GM23248 (cell line): Measurements from ENCODE around the gene CD47. TPM values are rescaled to one million over a fixed set of nuclear protein-coding genes. Genes with fewer than 3 reads are reported as not detected.

Source experiments
- DNase-seq: peaks from one replicate; pipeline ENCODE4 v3.0.0-alpha.2; 2015
- H2AFZ ChIP-seq: fragments of 200-600 bp; sonication (generic); 2 replicates; pipeline ENCODE4 v1.6.1; 2016; ENCODE audit warnings: antibody characterized with exemption
- H3F3A ChIP-seq: fragments of 200-600 bp; sonication (generic); 2 replicates; pipeline ENCODE4 v1.6.1; 2016; ENCODE audit warnings: mild to moderate bottlenecking, antibody characterized with exemption, mixed run types; ENCODE audit not compliant: insufficient read depth
- H3K27ac ChIP-seq: fragments of 200-600 bp; sonication (generic); 2 replicates; pipeline ENCODE4 v1.5.1; 2016; ENCODE audit warnings: mild to moderate bottlenecking
- H3K27me3 ChIP-seq: fragments of 200-600 bp; sonication (generic); replicated peaks from 2 replicates; pipeline ENCODE4 v1.6.1; 2016; ENCODE audit warnings: mild to moderate bottlenecking; ENCODE audit not compliant: insufficient read depth
- H3K36me3 ChIP-seq: fragments of 200-600 bp; sonication (generic); 2 replicates; pipeline ENCODE4 v1.6.1; 2016; ENCODE audit warnings: low read depth, mild to moderate bottlenecking
- H3K4me1 ChIP-seq: fragments of 200-600 bp; sonication (generic); 2 replicates; pipeline ENCODE4 v1.6.1; 2016; ENCODE audit warnings: mild to moderate bottlenecking; ENCODE audit not compliant: insufficient read depth
- H3K4me2 ChIP-seq: fragments of 200-600 bp; sonication (generic); one replicate; pipeline ENCODE4 v1.6.1; 2016; ENCODE audit warnings: mild to moderate bottlenecking; ENCODE audit not compliant: unreplicated experiment
- H3K4me3 ChIP-seq: fragments of 200-600 bp; sonication (generic); 2 replicates; pipeline ENCODE4 v1.5.1; 2016; ENCODE audit warnings: mild to moderate bottlenecking
- H3K79me2 ChIP-seq: fragments of 200-600 bp; sonication (generic); 2 replicates; pipeline ENCODE4 v1.6.1; 2016; ENCODE audit warnings: mild to moderate bottlenecking; ENCODE audit not compliant: insufficient read depth
- H3K9ac ChIP-seq: fragments of 200-600 bp; sonication (generic); 2 replicates; pipeline ENCODE4 v1.6.1; 2016; ENCODE audit warnings: mild to moderate bottlenecking
- H3K9me2 ChIP-seq: fragments of 200-600 bp; sonication (generic); 2 replicates; pipeline ENCODE4 v1.6.1; 2016; ENCODE audit warnings: mixed run types, mild to moderate bottlenecking, moderate library complexity; ENCODE audit not compliant: insufficient read depth
- H3K9me3 ChIP-seq: fragments of 200-600 bp; sonication (generic); one replicate; pipeline ENCODE4 v1.6.1; 2017; ENCODE audit warnings: low read depth
- H4K20me1 ChIP-seq: fragments of 200-600 bp; sonication (generic); 2 replicates; pipeline ENCODE4 v1.6.0; 2016; ENCODE audit not compliant: insufficient read depth
- EZH2 ChIP-seq: fragments of 200-600 bp; sonication (generic); IDR thresholded peaks from 2 replicates; pipeline ENCODE4 v1.6.1; 2018; ENCODE audit warnings: antibody characterized with exemption, mild to moderate bottlenecking; ENCODE audit not compliant: insufficient read depth, poor library complexity, severe bottlenecking
- EZH2phosphoT487 ChIP-seq: fragments of 200-600 bp; sonication (generic); IDR thresholded peaks from 2 replicates; pipeline ENCODE4 v1.6.1; 2018; ENCODE audit warnings: antibody characterized with exemption, moderate library complexity, mild to moderate bottlenecking, low read depth; ENCODE audit not compliant: insufficient read depth
- WGBS, 2 experiments: methylation state at CpG; one replicate each; pipeline ENCODE4 v1.1.6; 2015 to 2017; ENCODE audit warnings: low lambda C conversion rate in 2 of 2, low coverage in 1 of 2; ENCODE audit errors: missing lambda C conversion rate in 2 of 2; 5-methylcytosine and 5-hydroxymethylcytosine counted together
- in situ Hi-C: fragments of 300-500 bp; cut with MboI; formaldehyde crosslinking; loops from 2 replicates; pipeline ENCODE4 v1.15.0; 2020
- polyA plus RNA-seq: library from polyadenylated mRNA; unstranded; fragments of >200 nt; fragmentation: Nextera tagmentation; extraction: Ambion mirVana; gene quantifications from 2 replicates; pipeline ENCODE4 v1.2.1, GENCODE V29; 2016
- total RNA-seq: library from RNA; depleted of rRNA; stranded (reverse); fragments of >200 nt; shearing (Covaris generic); gene quantifications from 2 replicates; pipeline ENCODE4 v1.2.3, GENCODE V29; 2014

CD47 gene
- total and polyA plus RNA-seq, 2 experiments from 2014 or later, result 97.3 to 120 TPM

GRCh38 chr3:108088697-108089096 lies 2.1 kb downstream of the CD47 start:
- no peaks in the 10 kb centered on the region for H3K9me3 ChIP-seq
- in situ Hi-C loops, result no loop called here
- DNase-seq, result peak; percentile 50
- 0 out of 2 replicates have a peak overlapping the region, but pooled peaks have one; percentile 10 for H2AFZ ChIP-seq
- H3K36me3 ChIP-seq, result no peaks in the 10 kb centered on the region
- peak overlapping the region; percentile 89 for H3K9ac ChIP-seq
- H3F3A ChIP-seq, result no peaks in the 10 kb centered on the region
- H3K4me1 ChIP-seq, result peaks cover 7% of the 10 kb centered on the region; the same call in 1 of the 2 replicates
- no peaks in the 10 kb centered on the region for H3K9me2 ChIP-seq
- no peaks in the 10 kb centered on the region for H3K27me3 ChIP-seq
- TF ChIP-seq EZH2phosphoT487 (no peak), EZH2 (no peak)
- 0 to 2% methylated on average over 2 of the region's 2 CpGs for WGBS, 2 experiments
- H3K27ac ChIP-seq, result peak overlapping the region; percentile 67
- H4K20me1 ChIP-seq, result no peaks in the 10 kb centered on the region
- H3K4me2 ChIP-seq, result peak overlapping the region; percentile 96
- peak overlapping the region; percentile 85 for H3K4me3 ChIP-seq
- H3K79me2 ChIP-seq, result peaks cover 71% of the 10 kb centered on the region

GRCh38 chr3:108088146-108088545 lies 2.7 kb downstream of the CD47 start:
- peak overlapping the region; percentile 96 for H3K4me2 ChIP-seq
- H3K9me2 ChIP-seq, result no peaks in the 10 kb centered on the region
- H3K27ac ChIP-seq, result no peak overlapping the region
- peak overlapping the region; percentile 22 for H2AFZ ChIP-seq
- WGBS, 2 experiments, result 34 to 51% methylated on average over 4 of the region's 4 CpGs
- H3K4me3 ChIP-seq, result peak overlapping the region; percentile 85
- peaks cover 76% of the 10 kb centered on the region for H3K79me2 ChIP-seq
- no peaks in the 10 kb centered on the region for H4K20me1 ChIP-seq
- no peaks in the 10 kb centered on the region for H3K9me3 ChIP-seq
- H3K9ac ChIP-seq, result peak overlapping the region; percentile 89
- peak; percentile 49 for DNase-seq
- H3K27me3 ChIP-seq, result no peaks in the 10 kb centered on the region
- no peaks in the 10 kb centered on the region for H3K36me3 ChIP-seq
- H3F3A ChIP-seq, result no peaks in the 10 kb centered on the region
- peaks cover 7% of the 10 kb centered on the region; the same call in 1 of the 2 replicates for H3K4me1 ChIP-seq
- in situ Hi-C loops, result no loop called here
- no peak for TF ChIP-seq EZH2phosphoT487
- no peak for TF ChIP-seq EZH2

GRCh38 chr3:108086653-108087052 lies 4.2 kb downstream of the CD47 start:
- in situ Hi-C loops, result no loop called here
- H3K27me3 ChIP-seq, result no peaks in the 10 kb centered on the region
- H2AFZ ChIP-seq, result no peak overlapping the region
- H3K27ac ChIP-seq, result no peak overlapping the region
- peaks cover 91% of the 10 kb centered on the region for H3K79me2 ChIP-seq
- DNase-seq, result no peak
- H3F3A ChIP-seq, result no peaks in the 10 kb centered on the region
- no peaks in the 10 kb centered on the region for H3K36me3 ChIP-seq
- H3K4me3 ChIP-seq, result no peak overlapping the region
- H4K20me1 ChIP-seq, result no peaks in the 10 kb centered on the region
- H3K9me3 ChIP-seq, result no peaks in the 10 kb centered on the region
- H3K9me2 ChIP-seq, result no peaks in the 10 kb centered on the region
- peaks cover 7% of the 10 kb centered on the region; the same call in 1 of the 2 replicates for H3K4me1 ChIP-seq
- WGBS, 2 experiments, result 88 to 90% methylated on average over 4 of the region's 4 CpGs
- TF ChIP-seq EZH2phosphoT487 (no peak), EZH2 (no peak)
- H3K4me2 ChIP-seq, result no peak overlapping the region
- no peak overlapping the region for H3K9ac ChIP-seq

GRCh38 chr3:108085810-108086350 lies 5.0 kb downstream of the CD47 start:
- DNase-seq, result no peak
- no peaks in the 10 kb centered on the region for H3F3A ChIP-seq
- 96 to 100% methylated on average over 2 of the region's 2 CpGs for WGBS, 2 experiments
- peaks cover 99% of the 10 kb centered on the region for H3K79me2 ChIP-seq
- no peak overlapping the region for H3K27ac ChIP-seq
- in situ Hi-C loops, result no loop called here
- H3K27me3 ChIP-seq, result no peaks in the 10 kb centered on the region
- no peaks in the 10 kb centered on the region for H3K9me3 ChIP-seq
- H3K4me1 ChIP-seq, result peaks cover 7% of the 10 kb centered on the region; the same call in 1 of the 2 replicates
- H3K4me2 ChIP-seq, result no peak overlapping the region
- no peak overlapping the region for H3K9ac ChIP-seq
- no peaks in the 10 kb centered on the region for H3K9me2 ChIP-seq
- no peak overlapping the region for H2AFZ ChIP-seq
- H4K20me1 ChIP-seq, result no peaks in the 10 kb centered on the region
- no peak overlapping the region for H3K4me3 ChIP-seq
- no peaks in the 10 kb centered on the region for H3K36me3 ChIP-seq
- no peak for TF ChIP-seq EZH2phosphoT487
- no peak for TF ChIP-seq EZH2

- Histone ChIP-seq H3K9me3 (no peaks in the 10 kb centered on the region), H3K9me2 (no peaks in the 10 kb centered on the region), H3K4me1 (peaks cover 7% of the 10 kb centered on the region; the same call in 1 of the 2 replicates), H3K9ac (no peak overlapping the region), H3K4me2 (no peak overlapping the region), H4K20me1 (no peaks in the 10 kb centered on the region), H3F3A (no peaks in the 10 kb centered on the region), H3K36me3 (no peaks in the 10 kb centered on the region), H3K27me3 (no peaks in the 10 kb centered on the region), H3K79me2 (peaks cover 100% of the 10 kb centered on the region), H3K4me3 (no peak overlapping the region), H2AFZ (no peak overlapping the region), H3K27ac (no peak overlapping the region)
- in situ Hi-C loops, result no loop called here
- no peak for TF ChIP-seq EZH2
- no peak for TF ChIP-seq EZH2phosphoT487
- no peak for DNase-seq
Measured at GRCh38 chr3:108085370-108085769, 5.5 kb downstream of the CD47 start.
